ENCODE results near the gene ANKRD34A. TPM values are rescaled to one million over a fixed set of nuclear protein-coding genes. Genes with fewer than 3 reads are reported as not detected.
A peak's percentile ranks its signal among the peaks of the same experiment; 100 is the strongest.

ANKRD34A gene
- total and polyA plus RNA-seq, 2 of the 13 experiments (the other 11 are each of a cell fraction or from before 2014, with no cell fraction given) = 0.05 to 0.07 TPM

DNA sequence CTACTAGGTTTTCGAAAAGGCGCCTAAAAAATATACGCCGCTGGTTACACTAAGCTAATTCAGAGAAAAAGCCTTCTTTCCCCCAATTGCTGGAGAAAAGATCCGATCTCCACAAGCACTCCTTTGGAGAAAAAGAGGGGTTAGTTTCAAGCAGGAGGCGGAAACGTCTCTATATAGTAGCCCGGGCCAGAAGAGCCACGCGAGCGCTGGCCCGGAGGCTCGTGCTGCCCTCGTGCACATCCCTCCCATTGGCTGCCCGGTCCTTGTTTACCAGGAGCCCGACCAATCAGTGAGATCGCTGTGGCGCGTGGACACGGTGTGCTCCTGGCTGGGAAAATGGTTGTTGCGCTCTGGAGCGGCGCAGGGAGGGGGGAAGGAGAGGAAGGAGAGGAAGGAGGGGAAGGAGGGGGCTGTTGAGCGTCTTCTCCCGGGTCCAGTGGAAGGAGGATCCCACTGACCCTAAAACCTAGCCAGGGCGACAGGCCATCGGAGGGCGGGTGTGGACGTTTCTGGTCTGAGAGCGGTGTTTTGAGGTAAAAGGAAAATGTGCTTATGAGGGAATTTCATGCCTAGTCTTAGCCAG, 32.1 kb upstream of the ANKRD34A start, which contains the start of gene TXNIP (continued):
- TF ChIP-seq, protein P1, sequence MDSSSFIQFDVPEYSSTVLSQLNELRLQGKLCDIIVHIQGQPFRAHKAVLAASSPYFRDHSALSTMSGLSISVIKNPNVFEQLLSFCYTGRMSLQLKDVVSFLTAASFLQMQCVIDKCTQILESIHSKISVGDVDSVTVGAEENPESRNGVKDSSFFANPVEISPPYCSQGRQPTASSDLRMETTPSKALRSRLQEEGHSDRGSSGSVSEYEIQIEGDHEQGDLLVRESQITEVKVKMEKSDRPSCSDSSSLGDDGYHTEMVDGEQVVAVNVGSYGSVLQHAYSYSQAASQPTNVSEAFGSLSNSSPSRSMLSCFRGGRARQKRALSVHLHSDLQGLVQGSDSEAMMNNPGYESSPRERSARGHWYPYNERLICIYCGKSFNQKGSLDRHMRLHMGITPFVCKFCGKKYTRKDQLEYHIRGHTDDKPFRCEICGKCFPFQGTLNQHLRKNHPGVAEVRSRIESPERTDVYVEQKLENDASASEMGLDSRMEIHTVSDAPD (CRISPR knock-in tag; IDR thresholded peaks at IDR 0.05) = 0 out of 2 replicates have a peak, but pooled peaks have one; percentile 26
- TF ChIP-seq NFATC3 (CRISPR knock-in tag; IDR thresholded peaks at IDR 0.05) (no peak), KMT2B (CRISPR knock-in tag; IDR thresholded peaks at IDR 0.05) (peak; percentile 60; the same call in 1 of the 2 replicates), NFYB (CRISPR knock-in tag; IDR thresholded peaks at IDR 0.05) (peak; percentile 99), AHR (CRISPR knock-in tag; IDR thresholded peaks at IDR 0.05) (peak; percentile 60), MIXL1 (CRISPR knock-in tag; IDR thresholded peaks at IDR 0.05) (peak; percentile 85), MEIS1 (CRISPR knock-in tag; IDR thresholded peaks at IDR 0.05; ENCODE audit: borderline replicate concordance) (peak; percentile 57; the same call in 1 of the 2 replicates), ZBTB33 (CRISPR knock-in tag; IDR thresholded peaks at IDR 0.05) (peak; percentile 59), HNRNPK (IDR thresholded peaks at IDR 0.05; ENCODE audit: low read depth, low read length, poor library complexity, severe bottlenecking) (peak; percentile 86), ZNF614 (CRISPR knock-in tag; IDR thresholded peaks at IDR 0.05; ENCODE audit: borderline replicate concordance) (peak; percentile 21), FOXP1 (IDR thresholded peaks at IDR 0.05) (peak; percentile 86), FOXP1 (CRISPR knock-in tag; IDR thresholded peaks at IDR 0.05) (peak; percentile 86), RFX5 (IDR thresholded peaks at IDR 0.05; ENCODE audit: low read depth, low read length) (no peak), STAT5B (CRISPR knock-in tag; IDR thresholded peaks at IDR 0.05) (no peak), POLR2AphosphoS2 (IDR thresholded peaks at IDR 0.05; ENCODE audit: low read depth, low read length) (peak; percentile 97), RNF2 (conservative IDR thresholded peaks at IDR 0.05; ENCODE audit: low read depth) (no peak), ZKSCAN5 (CRISPR knock-in tag; IDR thresholded peaks at IDR 0.05) (no peak), ZFP62 (CRISPR knock-in tag; IDR thresholded peaks at IDR 0.05) (no peak), MEF2D (CRISPR knock-in tag; IDR thresholded peaks at IDR 0.05) (peak; percentile 97), ZNF224 (CRISPR knock-in tag; IDR thresholded peaks at IDR 0.05) (0 out of 2 replicates have a peak, but pooled peaks have one; percentile 67), FOXA3 (CRISPR knock-in tag; IDR thresholded peaks at IDR 0.05) (peak; percentile 96), GFI1 (CRISPR knock-in tag; IDR thresholded peaks at IDR 0.05; ENCODE audit: borderline replicate concordance) (peak; percentile 65; the same call in 1 of the 2 replicates), HMGXB3 (CRISPR knock-in tag; IDR thresholded peaks at IDR 0.05; ENCODE audit: borderline replicate concordance) (peak; percentile 69; the same call in 1 of the 2 replicates), CENPT (CRISPR knock-in tag; IDR thresholded peaks at IDR 0.05; ENCODE audit: low read depth) (peak; percentile 56; the same call in 1 of the 2 replicates), GABPA (IDR thresholded peaks at IDR 0.05; ENCODE audit: low read depth, low read length) (no peak), GABPA (CRISPR knock-in tag; IDR thresholded peaks at IDR 0.05; ENCODE audit: low read depth) (peak; percentile 63)
